ENCODE results near the gene RAPGEF1.

Gene RAPGEF1

GRCh38 chr9:131595696-131596429 is 144.0 kb downstream of the RAPGEF1 start:
- CTCF ChIA-PET: no interaction called here
- POLR2A ChIA-PET: no interaction called here
- DNase-seq (ENCODE audit: extremely low spot score): no peak
- TF ChIP-seq CTCF (IDR thresholded peaks at IDR 0.05; ENCODE audit: control extremely low read depth, extremely low read depth, low read depth, missing control alignments): no peak

DNA sequence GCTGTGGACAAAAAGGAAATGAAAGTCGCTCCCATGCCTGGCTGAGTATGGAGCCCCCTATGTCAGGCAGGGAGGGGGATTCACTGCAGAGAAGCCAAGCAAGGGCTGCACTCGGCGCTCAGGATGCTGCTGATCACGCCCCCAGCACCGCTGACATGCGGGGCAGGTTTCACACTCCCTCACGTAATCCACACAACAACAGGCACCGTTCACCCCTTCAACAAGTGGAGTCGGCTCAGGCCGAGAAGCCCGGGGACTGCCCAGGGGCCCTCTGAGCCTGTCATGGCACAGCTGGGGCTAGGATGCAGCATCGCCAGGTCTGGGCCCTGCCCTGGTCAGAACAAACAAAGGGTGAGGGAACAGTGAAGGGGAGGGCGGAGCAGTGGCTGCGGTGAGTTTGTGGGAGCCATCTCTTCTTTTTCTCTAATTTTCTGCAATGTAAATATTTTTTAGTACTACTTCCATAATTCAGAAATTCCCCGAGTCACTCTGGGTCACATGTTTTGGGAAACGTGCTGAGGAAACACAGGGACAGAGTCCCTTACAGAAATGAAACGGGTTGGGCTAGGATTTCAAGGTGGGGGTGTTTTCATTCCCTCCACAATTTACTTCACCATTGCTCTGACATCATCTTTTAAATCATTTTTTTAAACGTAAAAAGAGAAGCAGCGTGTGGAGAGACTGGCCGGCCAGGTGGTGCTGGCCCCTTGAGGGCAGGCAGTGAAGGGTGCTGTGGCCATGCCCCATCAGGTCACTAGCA is 144.8 kb downstream of the RAPGEF1 start:
- DNase-seq (ENCODE audit: extremely low spot score): no peak
- CTCF ChIA-PET: interaction anchor here (8.5 kb wide), 1 partner anchor 147 kb away, joined by 96 read pairs; the partner anchor contains the start of gene RAPGEF1
- no peak for TF ChIP-seq CTCF (IDR thresholded peaks at IDR 0.05; ENCODE audit: control extremely low read depth, extremely low read depth, low read depth, missing control alignments)
- POLR2A ChIA-PET: no interaction called here

GRCh38 chr9:131593936-131594665 is 145.8 kb downstream of the RAPGEF1 start:
- ChIA-PET CTCF (interaction anchor here (8.5 kb wide), 1 partner anchor 148 kb away, joined by 96 read pairs; the partner anchor contains the start of gene RAPGEF1), POLR2A (no interaction called here)
- no peak for TF ChIP-seq CTCF (IDR thresholded peaks at IDR 0.05; ENCODE audit: control extremely low read depth, extremely low read depth, low read depth, missing control alignments)
- DNase-seq (ENCODE audit: extremely low spot score): no peak

GRCh38 chr9:131593091-131593820 is 146.6 kb downstream of the RAPGEF1 start:
- POLR2A ChIA-PET: no interaction called here
- CTCF ChIA-PET: interaction anchor here (2.5 to 8.5 kb wide), 4 partner anchors 10 to 149 kb away, joined by 10 to 96 read pairs (median 28); partner anchors contain the start of gene RAPGEF1
- no peak for DNase-seq (ENCODE audit: extremely low spot score)
- TF ChIP-seq CTCF (IDR thresholded peaks at IDR 0.05; ENCODE audit: control extremely low read depth, extremely low read depth, low read depth, missing control alignments): no peak

- no peak for DNase-seq (ENCODE audit: extremely low spot score)
- POLR2A ChIA-PET: interaction anchor here (0.9 kb wide), 1 partner anchor 147 kb away, joined by 3 read pairs; no protein-coding TSS in a partner anchor
- CTCF ChIA-PET: interaction anchor here (0.6 to 8.5 kb wide), 25 partner anchors 12 to 1177 kb away, joined by 3 to 96 read pairs (median 5); partner anchors contain the start of gene RAPGEF1
- TF ChIP-seq CTCF (IDR thresholded peaks at IDR 0.05; ENCODE audit: control extremely low read depth, extremely low read depth, low read depth, missing control alignments): no peak
Observed at GRCh38 chr9:131591845-131592208, 148.0 kb downstream of the RAPGEF1 start.

Data from GM10248 (cell line).